Epidermal melanocyte (primary cell): ENCODE data around the gene CDK3.

Source experiments
- DNase-seq: peaks from one replicate; pipeline ENCODE4 v3.0.0; 2011; ENCODE audit warnings: low spot score; ENCODE audit not compliant: insufficient read length

Gene CDK3

GRCh38 chr17:76014100-76014924 is 13.7 kb downstream of the CDK3 start:
- peak; percentile 91 for DNase-seq

GRCh38 chr17:76014925-76015261 is 14.2 kb downstream of the CDK3 start:
- no peak for DNase-seq

- DNase-seq = no peak
Measured at GRCh38 chr17:76017481-76018339, 17.1 kb downstream of the CDK3 start.

- no peak for DNase-seq
Measured at GRCh38 chr17:76018340-76018680, 17.7 kb downstream of the CDK3 start.

- DNase-seq = no peak
Measured at GRCh38 chr17:76018801-76019200, 18.1 kb downstream of the CDK3 start.

DNA sequence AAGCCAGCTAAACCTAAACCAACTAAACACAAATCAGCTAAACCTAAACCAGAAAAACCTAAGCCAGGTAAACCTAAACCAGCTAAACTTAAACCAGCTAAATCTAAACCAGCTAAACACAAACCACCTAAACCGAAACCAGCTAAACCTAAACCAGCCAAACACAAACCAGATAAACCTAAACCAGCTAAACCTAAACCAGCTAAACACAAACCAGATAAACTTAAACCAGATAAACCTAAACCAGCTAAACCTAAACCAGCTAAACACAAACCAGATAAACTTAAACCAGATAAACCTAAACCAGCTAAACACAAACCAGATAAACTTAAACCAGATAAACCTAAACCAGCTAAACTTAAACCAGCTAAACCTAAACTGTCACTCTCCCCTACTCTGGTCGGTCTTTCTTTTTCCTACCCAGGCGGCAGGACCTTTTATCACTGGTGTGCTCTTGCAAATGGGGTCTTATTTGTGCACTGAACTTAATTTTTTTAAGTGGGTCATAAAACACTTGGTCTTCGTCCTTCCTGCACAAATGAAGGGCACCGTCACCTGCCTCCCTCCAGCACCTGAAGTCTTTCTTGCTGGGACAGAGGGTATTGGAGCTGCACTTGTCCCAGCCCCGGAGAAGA is 19.3 kb downstream of the CDK3 start:
- no peak for DNase-seq

- DNase-seq = no peak
Measured at GRCh38 chr17:76022285-76022684, 21.6 kb downstream of the CDK3 start.

DNA sequence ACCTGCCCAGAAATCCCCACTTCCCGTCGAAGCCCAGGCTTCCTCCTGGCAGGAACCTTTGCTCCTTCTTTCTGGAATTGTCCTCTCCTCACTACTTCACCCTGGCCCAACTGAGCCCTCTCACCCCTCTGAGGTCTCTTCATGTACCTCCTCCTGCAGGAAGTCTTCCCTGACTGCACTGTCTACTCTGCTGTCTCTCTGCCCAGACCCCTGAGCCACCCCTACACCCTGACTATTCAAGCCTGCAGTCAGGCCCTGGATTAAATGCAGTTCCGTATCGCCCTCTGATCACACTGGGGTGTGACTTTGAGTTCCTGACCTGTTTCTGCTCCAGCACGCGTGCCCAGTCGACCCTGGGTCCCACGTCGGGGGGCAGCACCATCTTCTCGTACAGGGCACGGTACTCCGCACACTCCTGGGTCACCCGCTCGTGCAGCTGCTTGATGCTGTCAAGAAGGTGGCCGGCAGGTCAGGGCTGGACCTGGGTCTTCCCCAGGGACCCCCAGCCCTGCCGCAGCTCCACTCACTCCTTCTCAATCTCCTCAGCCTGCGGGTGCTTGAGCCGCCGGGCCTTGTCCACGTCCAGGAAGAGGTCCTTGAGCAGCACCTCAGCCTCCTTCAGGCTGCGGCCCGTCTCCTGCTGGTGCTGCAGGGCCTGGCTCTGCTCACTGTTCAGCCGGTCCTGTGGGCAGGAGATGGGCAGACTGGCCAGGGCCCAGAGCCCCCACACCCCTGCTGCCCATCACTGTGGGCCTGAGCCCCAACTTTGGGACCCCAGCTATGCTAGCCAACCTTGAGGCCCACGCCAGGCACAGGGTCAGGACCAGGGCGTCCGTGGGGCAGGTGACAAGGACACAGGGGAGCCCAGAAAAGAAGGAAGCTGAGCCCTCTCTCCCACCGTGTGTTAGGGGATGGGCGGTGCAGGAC is 22.6 kb downstream of the CDK3 start:
- no peak for DNase-seq

GRCh38 chr17:76023900-76024237 is 23.2 kb downstream of the CDK3 start:
- DNase-seq = no peak

- DNase-seq = no peak
Measured at GRCh38 chr17:76024353-76024752, 23.7 kb downstream of the CDK3 start.

DNA sequence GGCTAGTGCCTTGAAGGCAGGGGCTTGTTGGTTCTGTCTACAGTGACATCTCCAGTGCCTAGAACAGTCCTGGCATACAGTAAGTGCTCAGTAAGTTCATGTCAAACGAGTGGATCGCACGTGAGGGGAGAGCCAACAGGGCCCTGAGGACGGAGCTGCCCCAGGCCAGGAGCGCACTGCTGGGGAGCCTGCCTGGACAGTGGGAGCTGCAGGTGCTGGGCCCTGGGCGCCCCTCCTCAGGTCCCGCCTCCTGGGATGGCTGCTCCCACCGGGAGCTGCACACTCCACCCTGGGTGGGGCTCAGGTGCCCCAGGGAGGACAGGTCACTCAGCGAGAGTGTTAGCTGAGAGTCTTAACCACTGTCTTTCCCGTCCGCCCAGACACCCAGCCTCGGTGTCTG is 24.6 kb downstream of the CDK3 start:
- DNase-seq = no peak

GRCh38 chr17:76026714-76027158 is 26.1 kb downstream of the CDK3 start:
- no peak for DNase-seq

- no peak for DNase-seq
Measured at GRCh38 chr17:76027159-76027839, 26.6 kb downstream of the CDK3 start, which contains the start of gene EVPL. TSS of gene EVPL (minus strand) at chr17:76027306. CDS start at chr17:76027198, 108 bp downstream.

DNA sequence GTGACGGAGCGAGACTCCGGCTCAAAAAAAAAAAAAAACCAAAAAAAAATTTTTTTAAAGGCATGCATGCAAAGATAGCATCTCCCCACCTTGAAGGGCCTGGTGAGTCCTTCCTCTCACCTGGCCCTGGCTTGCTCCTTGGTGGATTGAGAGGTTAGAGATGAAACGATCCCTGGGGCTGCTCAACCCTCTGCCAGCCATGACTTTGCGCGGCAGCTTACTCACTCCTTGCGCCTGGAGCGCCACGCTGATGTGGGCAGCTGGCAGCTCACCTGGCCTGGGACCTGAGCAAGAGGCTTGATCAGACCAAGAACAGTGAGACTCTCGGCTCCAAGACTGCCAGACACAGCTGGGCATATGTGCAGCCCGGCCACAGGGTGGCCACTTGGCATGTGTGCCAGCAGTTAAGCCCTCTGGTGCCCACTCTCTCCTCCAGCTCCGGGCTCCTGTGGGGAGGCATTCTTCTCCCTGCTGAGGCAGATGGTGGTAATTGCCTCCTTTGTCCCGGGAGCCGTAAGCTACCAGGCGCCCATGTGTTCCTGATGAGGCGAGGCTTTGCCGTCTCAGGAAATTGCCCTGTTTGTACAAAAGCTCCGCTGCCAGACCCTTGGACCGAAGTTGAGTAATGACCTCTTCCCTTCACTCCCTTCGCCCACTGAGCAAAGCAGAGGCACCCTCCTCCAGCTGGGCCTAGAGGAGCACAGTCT is 31.6 kb downstream of the CDK3 start:
- no peak for DNase-seq

DNA sequence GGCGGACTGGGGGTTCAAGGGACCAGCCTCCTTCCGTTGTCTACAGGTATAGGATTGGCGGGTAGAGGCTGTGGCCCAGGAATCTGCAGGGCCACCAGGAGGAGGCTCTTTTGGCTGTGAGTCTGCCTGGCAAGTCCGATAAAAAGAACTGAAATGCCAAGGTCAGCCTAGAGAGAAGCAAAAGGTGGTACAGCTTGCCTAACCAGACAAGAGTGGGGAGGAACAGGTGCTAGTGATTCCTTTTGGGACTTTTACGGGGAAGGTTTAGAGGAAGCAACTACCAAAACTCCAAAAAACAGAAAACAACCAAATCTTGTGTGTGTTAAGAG is 32.1 kb downstream of the CDK3 start:
- DNase-seq = no peak

GRCh38 chr17:76033139-76033538 is 32.5 kb downstream of the CDK3 start:
- no peak for DNase-seq

DNA sequence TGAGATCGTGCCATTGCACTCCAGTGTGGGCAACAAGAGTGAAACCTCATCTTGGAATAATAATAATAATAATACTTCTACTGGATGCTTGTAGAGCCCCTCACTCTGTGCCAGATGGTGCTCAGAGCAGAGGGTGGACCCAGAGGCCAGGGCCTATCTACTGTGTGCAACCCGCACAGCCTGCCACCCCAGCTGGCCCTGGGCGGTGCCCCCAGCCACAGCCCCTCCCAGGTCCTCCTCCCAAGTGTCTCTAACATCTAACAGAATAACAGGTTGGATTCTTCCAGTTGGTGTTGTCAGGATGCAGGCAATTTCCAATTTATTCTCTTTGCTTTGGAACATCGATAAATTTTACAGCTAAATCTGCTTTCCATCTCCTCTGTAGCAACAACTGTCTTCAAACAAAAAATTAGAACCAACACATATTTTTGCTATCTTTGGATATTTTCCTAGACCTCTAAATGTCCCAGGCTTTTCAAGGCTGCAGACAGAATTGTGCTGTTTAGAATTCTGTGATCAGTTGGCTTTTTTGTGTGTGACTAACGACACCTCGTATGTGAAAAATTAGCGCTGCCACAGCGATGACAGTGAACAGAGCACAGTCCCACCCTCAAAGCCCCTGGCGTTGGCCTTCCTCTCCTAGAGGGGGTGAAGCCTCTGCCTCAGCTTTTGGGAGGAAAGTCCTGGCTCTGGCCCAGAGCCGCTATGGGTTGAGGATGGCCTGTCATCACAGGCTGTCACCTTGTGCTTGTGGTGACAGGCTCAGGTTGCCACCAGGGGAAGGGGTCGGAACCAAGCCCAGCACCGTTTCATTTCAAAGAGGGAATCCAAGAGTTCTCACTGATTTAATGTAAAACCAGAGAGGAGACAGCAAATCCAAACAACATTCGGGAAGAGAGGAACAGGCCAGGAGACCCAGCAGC is 34.0 kb downstream of the CDK3 start:
- no peak for DNase-seq

DNA sequence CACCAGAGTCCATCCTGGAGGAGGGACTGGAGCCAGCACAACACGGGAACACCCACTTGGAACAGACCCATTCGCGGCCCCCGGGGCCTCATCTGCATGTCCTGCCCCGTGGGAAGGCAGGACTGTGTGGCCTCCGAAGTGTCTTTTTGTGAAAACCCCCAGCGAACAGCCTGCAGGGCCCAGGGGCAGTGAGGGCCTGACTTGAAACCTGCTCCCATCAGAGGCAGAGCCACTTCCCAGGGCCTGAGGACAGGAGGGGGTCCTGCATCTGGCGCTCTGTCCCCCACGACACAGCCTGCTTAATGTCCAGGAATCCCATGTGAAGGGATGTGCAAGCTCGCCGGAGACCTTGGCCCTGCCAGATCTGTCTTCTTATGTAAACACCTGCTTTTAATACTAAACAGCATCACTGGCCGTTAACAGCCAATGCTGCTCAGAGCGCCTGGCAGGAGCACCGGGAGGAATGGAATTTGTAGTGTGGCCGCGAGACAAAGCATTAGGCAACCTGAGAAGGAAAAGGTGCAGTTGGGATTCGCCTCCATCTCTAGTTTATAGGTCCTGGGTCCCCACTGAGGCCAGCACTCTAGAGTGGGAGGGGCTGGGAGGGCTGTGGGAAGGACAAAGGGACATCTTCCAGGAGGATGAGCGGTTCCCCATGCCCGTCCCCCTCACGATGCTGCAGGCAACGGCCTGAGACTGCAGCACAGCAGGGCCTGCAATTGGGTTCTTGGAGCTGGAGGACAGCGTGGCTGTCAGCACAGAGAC is 36.0 kb downstream of the CDK3 start:
- no peak for DNase-seq
